B cell (primary cell): ENCODE data around the gene MMS19.

Source experiments
- EZH2 ChIP-seq: IDR thresholded peaks from 2 replicates; pipeline ENCODE4 v1.6.1; 2012; ENCODE audit warnings: borderline replicate concordance, low read depth, mild to moderate bottlenecking, moderate library complexity, low read length; ENCODE audit not compliant: insufficient read depth, poor library complexity, severe bottlenecking
- TF ChIP-seq, protein P1 (sequence below): fragments of 200-600 bp; IDR thresholded peaks from one replicate; pipeline ENCODE4 v1.8.0; 2022; ENCODE audit warnings: antibody characterized with exemption, mild to moderate bottlenecking

DNA sequence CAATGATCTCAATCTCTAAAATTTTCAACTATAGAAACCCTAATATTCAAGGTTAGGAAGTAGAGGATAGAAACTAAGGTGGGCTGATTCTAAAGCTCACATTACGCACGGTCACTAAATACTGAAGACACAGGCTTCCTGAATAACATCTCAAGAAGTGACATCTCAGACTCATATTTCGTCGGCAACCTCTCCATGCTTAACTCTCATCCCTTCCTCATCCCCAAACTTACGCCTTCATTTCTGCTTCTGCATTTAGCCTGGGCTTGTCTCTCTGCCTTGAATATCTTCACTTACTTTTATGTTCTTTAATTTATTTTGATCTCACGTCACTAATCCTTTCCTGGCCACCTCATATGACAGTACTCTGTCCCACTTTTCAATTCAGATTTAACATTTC is 63.0 kb downstream of the MMS19 start:
- TF ChIP-seq, protein P1, sequence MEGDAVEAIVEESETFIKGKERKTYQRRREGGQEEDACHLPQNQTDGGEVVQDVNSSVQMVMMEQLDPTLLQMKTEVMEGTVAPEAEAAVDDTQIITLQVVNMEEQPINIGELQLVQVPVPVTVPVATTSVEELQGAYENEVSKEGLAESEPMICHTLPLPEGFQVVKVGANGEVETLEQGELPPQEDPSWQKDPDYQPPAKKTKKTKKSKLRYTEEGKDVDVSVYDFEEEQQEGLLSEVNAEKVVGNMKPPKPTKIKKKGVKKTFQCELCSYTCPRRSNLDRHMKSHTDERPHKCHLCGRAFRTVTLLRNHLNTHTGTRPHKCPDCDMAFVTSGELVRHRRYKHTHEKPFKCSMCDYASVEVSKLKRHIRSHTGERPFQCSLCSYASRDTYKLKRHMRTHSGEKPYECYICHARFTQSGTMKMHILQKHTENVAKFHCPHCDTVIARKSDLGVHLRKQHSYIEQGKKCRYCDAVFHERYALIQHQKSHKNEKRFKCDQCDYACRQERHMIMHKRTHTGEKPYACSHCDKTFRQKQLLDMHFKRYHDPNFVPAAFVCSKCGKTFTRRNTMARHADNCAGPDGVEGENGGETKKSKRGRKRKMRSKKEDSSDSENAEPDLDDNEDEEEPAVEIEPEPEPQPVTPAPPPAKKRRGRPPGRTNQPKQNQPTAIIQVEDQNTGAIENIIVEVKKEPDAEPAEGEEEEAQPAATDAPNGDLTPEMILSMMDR = no peak
- TF ChIP-seq EZH2 = no peak
